HepG2 (cell line): Measurements from ENCODE around the gene RBM8A. TPM values are rescaled to one million over a fixed set of nuclear protein-coding genes. Genes with fewer than 3 reads are reported as not detected.

ENCODE experiments used
- ADNP ChIP-seq: sonication (generic); formaldehyde crosslinking; IDR thresholded peaks from 2 replicates; pipeline ENCODE4 v1.4.0; 2020; ENCODE audit warnings: missing genetic modification reagents
- HIVEP1 ChIP-seq: sonication (generic); formaldehyde crosslinking; IDR thresholded peaks from 2 replicates; pipeline ENCODE4 v1.4.0; 2020; ENCODE audit warnings: mild to moderate bottlenecking, missing genetic modification reagents
- KAT7 ChIP-seq: IDR thresholded peaks from 2 replicates; pipeline ENCODE4 v1.6.1; 2018; ENCODE audit warnings: borderline replicate concordance, missing compliant biosample characterization
- SKI ChIP-seq: fragments of 450-650 bp; IDR thresholded peaks from one replicate; pipeline ENCODE4 v1.6.1; 2018; ENCODE audit warnings: mild to moderate bottlenecking; ENCODE audit not compliant: partially characterized antibody
- SSRP1 ChIP-seq: IDR thresholded peaks from 2 replicates; pipeline ENCODE4 v1.6.1; 2016; ENCODE audit warnings: control low read depth
- ZMYM4 ChIP-seq: sonication (generic); formaldehyde crosslinking; IDR thresholded peaks from 2 replicates; pipeline ENCODE4 v1.8.1; 2023; ENCODE audit warnings: mild to moderate bottlenecking, missing genetic modification reagents
- ZNF331 ChIP-seq: sonication (generic); formaldehyde crosslinking; IDR thresholded peaks from 2 replicates; pipeline ENCODE4 v1.4.0; 2020; ENCODE audit warnings: missing genetic modification reagents
- ZNF335 ChIP-seq: sonication (generic); formaldehyde crosslinking; IDR thresholded peaks from 2 replicates; pipeline ENCODE4 v1.4.0; 2020; ENCODE audit warnings: missing genetic modification reagents
- ZNF431 ChIP-seq: sonication (generic); formaldehyde crosslinking; IDR thresholded peaks from 2 replicates; pipeline ENCODE4 v1.9.0; 2022; ENCODE audit warnings: missing genetic modification reagents, low read depth, mild to moderate bottlenecking, borderline replicate concordance
- ZNF556 ChIP-seq: sonication (generic); formaldehyde crosslinking; IDR thresholded peaks from 2 replicates; pipeline ENCODE4 v1.4.0; 2020; ENCODE audit warnings: mild to moderate bottlenecking, missing genetic modification reagents, borderline replicate concordance
- ZNF572 ChIP-seq: sonication (generic); formaldehyde crosslinking; IDR thresholded peaks from 2 replicates; pipeline ENCODE4 v1.5.1; 2020; ENCODE audit warnings: mild to moderate bottlenecking, missing genetic modification reagents
- ZNF605 ChIP-seq: sonication (generic); formaldehyde crosslinking; IDR thresholded peaks from 2 replicates; pipeline ENCODE4 v1.8.0; 2022; ENCODE audit warnings: mild to moderate bottlenecking, missing genetic modification reagents
- ZNF670 ChIP-seq: sonication (generic); formaldehyde crosslinking; IDR thresholded peaks from 2 replicates; pipeline ENCODE4 v1.8.0; 2022; ENCODE audit warnings: mild to moderate bottlenecking, missing genetic modification reagents, borderline replicate concordance
- ZNF776 ChIP-seq: sonication (generic); formaldehyde crosslinking; IDR thresholded peaks from 2 replicates; pipeline ENCODE4 v1.4.0; 2020; ENCODE audit warnings: mild to moderate bottlenecking, missing genetic modification reagents
- ZZZ3 ChIP-seq: sonication (generic); formaldehyde crosslinking; IDR thresholded peaks from 2 replicates; pipeline ENCODE4 v1.4.0; 2020; ENCODE audit warnings: missing genetic modification reagents, mild to moderate bottlenecking, borderline replicate concordance
- polyA plus RNA-seq, 8 experiments: library from polyadenylated mRNA; depleted of rRNA in 3 of 8; stranded (reverse) in 7 of 8; unstranded in 1 of 8; fragments of >200 nt; fragmentation: Illumina TruSeq in 4 of 8; extraction: Trizol in 4 of 8; gene quantifications; 2 replicates each; pipeline versions ENCODE4 v1.2.1 to v1.2.3, GENCODE V29; 2011 to 2016; ENCODE audit warnings: low read depth in 4 of 8, missing spikeins in 1 of 8, mixed read lengths in 1 of 8; ENCODE audit not compliant: insufficient read depth in 1 of 8
- total RNA-seq, 5 experiments: library from RNA; depleted of rRNA; stranded (reverse); fragments of >200 nt; fragmentation: Illumina TruSeq; extraction: Trizol; gene quantifications; 2 replicates each; pipeline ENCODE4 v1.2.3, GENCODE V29; 2016; ENCODE audit warnings: low read depth in 1 of 5
- TF ChIP-seq, protein P1 (sequence below): sonication (generic); formaldehyde crosslinking; conservative IDR thresholded peaks from 2 replicates; pipeline ENCODE4 v1.8.1; 2023; ENCODE audit warnings: missing genetic modification reagents
- TF ChIP-seq, protein P2 (sequence below): sonication (generic); formaldehyde crosslinking; IDR thresholded peaks from 2 replicates; pipeline ENCODE4 v1.4.0; 2020; ENCODE audit warnings: missing genetic modification reagents
- TF ChIP-seq, protein P3 (sequence below): sonication (generic); formaldehyde crosslinking; IDR thresholded peaks from 2 replicates; pipeline ENCODE4 v1.5.1; 2020; ENCODE audit warnings: mild to moderate bottlenecking, moderate library complexity, missing genetic modification reagents
- TF ChIP-seq, protein P4 (sequence below): sonication (generic); formaldehyde crosslinking; IDR thresholded peaks from 2 replicates; pipeline ENCODE4 v1.4.0; 2020; ENCODE audit warnings: missing genetic modification reagents, mild to moderate bottlenecking, borderline replicate concordance
- TF ChIP-seq, protein P5 (sequence below): sonication (generic); formaldehyde crosslinking; conservative IDR thresholded peaks from 2 replicates; pipeline ENCODE4 v1.4.0; 2020; ENCODE audit warnings: missing genetic modification reagents

Gene RBM8A
- total and polyA plus RNA-seq, 2 of the 13 experiments (the other 11 are each of a cell fraction or from before 2014, with no cell fraction given) = 106 to 162 TPM

DNA sequence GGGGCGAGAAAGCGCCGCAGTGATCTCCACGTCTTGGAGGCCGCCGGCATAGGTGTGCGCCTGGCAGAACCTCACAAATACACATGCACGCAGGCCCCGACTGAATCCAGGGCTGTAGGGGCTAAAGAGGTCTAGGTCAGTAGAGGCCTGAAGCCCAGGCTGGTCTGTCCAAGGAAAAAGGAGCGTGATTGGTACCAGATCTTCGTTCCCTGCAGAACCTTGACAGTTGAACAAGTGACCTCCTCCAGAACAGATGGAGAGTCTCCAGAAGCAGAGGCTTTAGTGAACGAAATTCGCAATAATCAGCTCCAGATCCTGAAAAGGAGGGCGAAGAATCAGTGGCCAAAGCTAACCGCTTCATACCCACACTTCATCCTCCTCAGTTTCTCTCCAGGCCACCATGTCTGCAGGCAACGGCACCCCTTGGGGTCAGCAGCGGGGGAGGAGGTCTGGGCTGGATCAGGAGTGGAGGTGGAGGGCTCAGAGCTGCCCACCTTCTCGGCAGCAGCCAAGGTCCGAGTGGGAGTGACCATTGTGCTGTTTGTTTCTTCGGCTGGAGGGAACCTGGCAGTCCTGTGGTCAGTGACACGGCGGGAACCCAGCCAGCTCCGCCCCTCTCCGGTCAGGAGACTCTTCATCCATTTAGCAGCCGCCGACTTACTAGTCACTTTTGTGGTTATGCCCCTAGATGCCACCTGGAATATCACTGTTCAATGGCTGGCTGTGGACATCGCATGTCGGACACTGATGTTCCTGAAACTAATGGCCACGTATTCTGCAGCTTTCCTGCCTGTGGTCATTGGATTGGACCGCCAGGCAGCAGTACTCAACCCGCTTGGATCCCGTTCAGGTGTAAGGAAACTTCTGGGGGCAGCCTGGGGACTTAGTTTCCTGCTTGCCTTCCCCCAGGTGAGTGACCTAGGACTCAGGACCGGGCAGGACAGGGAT lies 8.0 kb downstream of the RBM8A start (continued):
- TF ChIP-seq, protein P1, sequence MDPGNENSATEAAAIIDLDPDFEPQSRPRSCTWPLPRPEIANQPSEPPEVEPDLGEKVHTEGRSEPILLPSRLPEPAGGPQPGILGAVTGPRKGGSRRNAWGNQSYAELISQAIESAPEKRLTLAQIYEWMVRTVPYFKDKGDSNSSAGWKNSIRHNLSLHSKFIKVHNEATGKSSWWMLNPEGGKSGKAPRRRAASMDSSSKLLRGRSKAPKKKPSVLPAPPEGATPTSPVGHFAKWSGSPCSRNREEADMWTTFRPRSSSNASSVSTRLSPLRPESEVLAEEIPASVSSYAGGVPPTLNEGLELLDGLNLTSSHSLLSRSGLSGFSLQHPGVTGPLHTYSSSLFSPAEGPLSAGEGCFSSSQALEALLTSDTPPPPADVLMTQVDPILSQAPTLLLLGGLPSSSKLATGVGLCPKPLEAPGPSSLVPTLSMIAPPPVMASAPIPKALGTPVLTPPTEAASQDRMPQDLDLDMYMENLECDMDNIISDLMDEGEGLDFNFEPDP (CRISPR knock-in tag) = 0 out of 2 replicates have a peak, but pooled peaks have one; percentile 57
- TF ChIP-seq ZNF335 (no peak), ZZZ3 (CRISPR knock-in tag) (no peak), SKI (no peak), KAT7 (CRISPR knock-in tag) (0 out of 2 replicates have a peak, but pooled peaks have one; percentile 6), ZNF776 (no peak), ZNF572 (CRISPR knock-in tag) (0 out of 2 replicates have a peak, but pooled peaks have one; percentile 58), ZNF605 (CRISPR knock-in tag) (no peak), ZNF556 (CRISPR knock-in tag) (no peak), ZMYM4 (CRISPR knock-in tag) (no peak), SSRP1 (CRISPR knock-in tag) (0 out of 2 replicates have a peak, but pooled peaks have one; percentile 15), ADNP (CRISPR knock-in tag) (no peak), ZNF331 (CRISPR knock-in tag) (no peak), HIVEP1 (CRISPR knock-in tag) (peak; percentile 38; the same call in 1 of the 2 replicates), ZNF431 (CRISPR knock-in tag) (no peak), ZNF670 (CRISPR knock-in tag) (no peak)
- TF ChIP-seq, protein P2, sequence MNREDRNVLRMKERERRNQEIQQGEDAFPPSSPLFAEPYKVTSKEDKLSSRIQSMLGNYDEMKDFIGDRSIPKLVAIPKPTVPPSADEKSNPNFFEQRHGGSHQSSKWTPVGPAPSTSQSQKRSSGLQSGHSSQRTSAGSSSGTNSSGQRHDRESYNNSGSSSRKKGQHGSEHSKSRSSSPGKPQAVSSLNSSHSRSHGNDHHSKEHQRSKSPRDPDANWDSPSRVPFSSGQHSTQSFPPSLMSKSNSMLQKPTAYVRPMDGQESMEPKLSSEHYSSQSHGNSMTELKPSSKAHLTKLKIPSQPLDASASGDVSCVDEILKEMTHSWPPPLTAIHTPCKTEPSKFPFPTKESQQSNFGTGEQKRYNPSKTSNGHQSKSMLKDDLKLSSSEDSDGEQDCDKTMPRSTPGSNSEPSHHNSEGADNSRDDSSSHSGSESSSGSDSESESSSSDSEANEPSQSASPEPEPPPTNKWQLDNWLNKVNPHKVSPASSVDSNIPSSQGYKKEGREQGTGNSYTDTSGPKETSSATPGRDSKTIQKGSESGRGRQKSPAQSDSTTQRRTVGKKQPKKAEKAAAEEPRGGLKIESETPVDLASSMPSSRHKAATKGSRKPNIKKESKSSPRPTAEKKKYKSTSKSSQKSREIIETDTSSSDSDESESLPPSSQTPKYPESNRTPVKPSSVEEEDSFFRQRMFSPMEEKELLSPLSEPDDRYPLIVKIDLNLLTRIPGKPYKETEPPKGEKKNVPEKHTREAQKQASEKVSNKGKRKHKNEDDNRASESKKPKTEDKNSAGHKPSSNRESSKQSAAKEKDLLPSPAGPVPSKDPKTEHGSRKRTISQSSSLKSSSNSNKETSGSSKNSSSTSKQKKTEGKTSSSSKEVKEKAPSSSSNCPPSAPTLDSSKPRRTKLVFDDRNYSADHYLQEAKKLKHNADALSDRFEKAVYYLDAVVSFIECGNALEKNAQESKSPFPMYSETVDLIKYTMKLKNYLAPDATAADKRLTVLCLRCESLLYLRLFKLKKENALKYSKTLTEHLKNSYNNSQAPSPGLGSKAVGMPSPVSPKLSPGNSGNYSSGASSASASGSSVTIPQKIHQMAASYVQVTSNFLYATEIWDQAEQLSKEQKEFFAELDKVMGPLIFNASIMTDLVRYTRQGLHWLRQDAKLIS (CRISPR knock-in tag) = no peak
- TF ChIP-seq, protein P3, sequence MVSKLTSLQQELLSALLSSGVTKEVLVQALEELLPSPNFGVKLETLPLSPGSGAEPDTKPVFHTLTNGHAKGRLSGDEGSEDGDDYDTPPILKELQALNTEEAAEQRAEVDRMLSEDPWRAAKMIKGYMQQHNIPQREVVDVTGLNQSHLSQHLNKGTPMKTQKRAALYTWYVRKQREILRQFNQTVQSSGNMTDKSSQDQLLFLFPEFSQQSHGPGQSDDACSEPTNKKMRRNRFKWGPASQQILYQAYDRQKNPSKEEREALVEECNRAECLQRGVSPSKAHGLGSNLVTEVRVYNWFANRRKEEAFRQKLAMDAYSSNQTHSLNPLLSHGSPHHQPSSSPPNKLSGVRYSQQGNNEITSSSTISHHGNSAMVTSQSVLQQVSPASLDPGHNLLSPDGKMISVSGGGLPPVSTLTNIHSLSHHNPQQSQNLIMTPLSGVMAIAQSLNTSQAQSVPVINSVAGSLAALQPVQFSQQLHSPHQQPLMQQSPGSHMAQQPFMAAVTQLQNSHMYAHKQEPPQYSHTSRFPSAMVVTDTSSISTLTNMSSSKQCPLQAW = no peak
- TF ChIP-seq, protein P4, sequence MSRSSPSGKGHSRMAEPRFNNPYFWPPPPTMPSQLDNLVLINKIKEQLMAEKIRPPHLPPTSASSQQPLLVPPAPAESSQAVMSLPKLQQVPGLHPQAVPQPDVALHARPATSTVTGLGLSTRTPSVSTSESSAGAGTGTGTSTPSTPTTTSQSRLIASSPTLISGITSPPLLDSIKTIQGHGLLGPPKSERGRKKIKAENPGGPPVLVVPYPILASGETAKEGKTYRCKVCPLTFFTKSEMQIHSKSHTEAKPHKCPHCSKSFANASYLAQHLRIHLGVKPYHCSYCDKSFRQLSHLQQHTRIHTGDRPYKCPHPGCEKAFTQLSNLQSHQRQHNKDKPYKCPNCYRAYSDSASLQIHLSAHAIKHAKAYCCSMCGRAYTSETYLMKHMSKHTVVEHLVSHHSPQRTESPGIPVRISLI (CRISPR knock-in tag) = no peak
- TF ChIP-seq, protein P5, sequence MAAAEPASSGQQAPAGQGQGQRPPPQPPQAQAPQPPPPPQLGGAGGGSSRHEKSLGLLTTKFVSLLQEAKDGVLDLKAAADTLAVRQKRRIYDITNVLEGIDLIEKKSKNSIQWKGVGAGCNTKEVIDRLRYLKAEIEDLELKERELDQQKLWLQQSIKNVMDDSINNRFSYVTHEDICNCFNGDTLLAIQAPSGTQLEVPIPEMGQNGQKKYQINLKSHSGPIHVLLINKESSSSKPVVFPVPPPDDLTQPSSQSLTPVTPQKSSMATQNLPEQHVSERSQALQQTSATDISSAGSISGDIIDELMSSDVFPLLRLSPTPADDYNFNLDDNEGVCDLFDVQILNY (CRISPR knock-in tag) = 0 out of 2 replicates have a peak, but pooled peaks have one; percentile 36
